Gastroesophageal sphincter (tissue), 3 donors: Measurements from ENCODE around the gene ANKRD17.

ENCODE experiments used
- CTCF ChIP-seq, 4 experiments: fragments of 200-600 bp in 2 of 4; fragments of 450-650 bp in 2 of 4; sonication (generic) in 1 of 4; IDR thresholded peaks; one replicate each; pipeline ENCODE4 v1.5.1; 2017 to 2019; ENCODE audit warnings: antibody characterized with exemption in 4 of 4, mild to moderate bottlenecking in 2 of 4, moderate library complexity in 2 of 4
- POLR2A ChIP-seq, 2 donors: fragments of 450-650 bp; IDR thresholded peaks; one replicate each; pipeline ENCODE4 v1.6.1; 2017; ENCODE audit warnings: antibody characterized with exemption in 2 of 2, mild to moderate bottlenecking in 2 of 2, moderate library complexity in 1 of 2
- POLR2AphosphoS5 ChIP-seq: sonication (generic); formaldehyde crosslinking; IDR thresholded peaks from one replicate; pipeline ENCODE4 v1.6.1; 2017; ENCODE audit warnings: antibody characterized with exemption

GRCh38 chr4:73051625-73052024, 207.0 kb downstream of the ANKRD17 start:
- TF ChIP-seq CTCF (IDR thresholded peaks at IDR 0.05) (no peak), POLR2A (IDR thresholded peaks at IDR 0.05) (no peak), POLR2AphosphoS5 (no peak)
